Measurements from ENCODE around the gene NUBPL.
"Not testable (repeated sequence)": the region's sequence is repeated elsewhere in the genome, so short reads cannot be mapped to it uniquely, and the experiment has no call there.

Gene NUBPL

DNA sequence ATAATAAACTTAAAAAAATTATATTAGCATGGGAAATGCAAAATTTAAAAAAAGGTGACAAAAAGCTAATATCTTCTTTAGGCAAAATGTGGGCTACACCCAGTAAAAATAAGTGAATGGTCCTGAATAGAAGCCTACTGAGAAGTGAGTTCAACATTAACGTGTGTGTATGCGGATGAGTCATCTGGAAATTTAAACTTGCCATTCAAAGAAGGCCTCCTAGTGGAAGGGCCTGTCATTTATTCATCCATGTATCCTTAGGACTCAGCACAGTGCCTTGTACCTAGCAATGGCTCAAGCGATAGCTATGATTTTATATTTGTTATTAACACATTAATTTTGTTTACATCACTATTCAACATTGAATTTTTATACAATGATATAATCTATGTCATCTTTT lies 226.2 kb downstream of the NUBPL start:
- no peaks in the 10 kb centered on the region for H3K79me2 ChIP-seq
- no peak overlapping the region for H3K9ac ChIP-seq
- H3K4me3 ChIP-seq (ENCODE audit: low read depth, low read length), result no peak overlapping the region
- no peak overlapping the region for H3K4me2 ChIP-seq (ENCODE audit: low read length)
- H3K27ac ChIP-seq, result no peak overlapping the region
- H3K36me3 ChIP-seq (ENCODE audit: control insufficient read depth, insufficient read depth, low read length), result no peaks in the 10 kb centered on the region
- no peaks in the 10 kb centered on the region for H3K4me1 ChIP-seq
- TF ChIP-seq, protein P1, sequence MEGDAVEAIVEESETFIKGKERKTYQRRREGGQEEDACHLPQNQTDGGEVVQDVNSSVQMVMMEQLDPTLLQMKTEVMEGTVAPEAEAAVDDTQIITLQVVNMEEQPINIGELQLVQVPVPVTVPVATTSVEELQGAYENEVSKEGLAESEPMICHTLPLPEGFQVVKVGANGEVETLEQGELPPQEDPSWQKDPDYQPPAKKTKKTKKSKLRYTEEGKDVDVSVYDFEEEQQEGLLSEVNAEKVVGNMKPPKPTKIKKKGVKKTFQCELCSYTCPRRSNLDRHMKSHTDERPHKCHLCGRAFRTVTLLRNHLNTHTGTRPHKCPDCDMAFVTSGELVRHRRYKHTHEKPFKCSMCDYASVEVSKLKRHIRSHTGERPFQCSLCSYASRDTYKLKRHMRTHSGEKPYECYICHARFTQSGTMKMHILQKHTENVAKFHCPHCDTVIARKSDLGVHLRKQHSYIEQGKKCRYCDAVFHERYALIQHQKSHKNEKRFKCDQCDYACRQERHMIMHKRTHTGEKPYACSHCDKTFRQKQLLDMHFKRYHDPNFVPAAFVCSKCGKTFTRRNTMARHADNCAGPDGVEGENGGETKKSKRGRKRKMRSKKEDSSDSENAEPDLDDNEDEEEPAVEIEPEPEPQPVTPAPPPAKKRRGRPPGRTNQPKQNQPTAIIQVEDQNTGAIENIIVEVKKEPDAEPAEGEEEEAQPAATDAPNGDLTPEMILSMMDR (IDR thresholded peaks at IDR 0.05), result no peak
- H3K27me3 ChIP-seq (ENCODE audit: control insufficient read depth, insufficient read depth, low read length), result no peaks in the 10 kb centered on the region
- no peak overlapping the region for H2AFZ ChIP-seq
- H3K9me3 ChIP-seq (ENCODE audit: control insufficient read depth, low read length), result no peaks in the 10 kb centered on the region

GRCh38 chr14:31788340-31788739 lies 227.1 kb downstream of the NUBPL start:
- Histone ChIP-seq H3K4me1 (no peaks in the 10 kb centered on the region), H2AFZ (no peak overlapping the region), H3K27me3 (ENCODE audit: control insufficient read depth, insufficient read depth, low read length) (no peaks in the 10 kb centered on the region)

GRCh38 chr14:31792726-31793125 lies 231.5 kb downstream of the NUBPL start:
- Histone ChIP-seq H3K36me3 (ENCODE audit: control insufficient read depth, insufficient read depth, low read length) (no peaks in the 10 kb centered on the region), H2AFZ (no peak overlapping the region), H3K4me1 (no peaks in the 10 kb centered on the region), H3K27me3 (ENCODE audit: control insufficient read depth, insufficient read depth, low read length) (no peaks in the 10 kb centered on the region), H3K27ac (no peak overlapping the region), H3K4me2 (ENCODE audit: low read length) (no peak overlapping the region), H3K4me3 (ENCODE audit: low read depth, low read length) (no peak overlapping the region), H3K79me2 (no peaks in the 10 kb centered on the region), H3K9me3 (ENCODE audit: control insufficient read depth, low read length) (no peaks in the 10 kb centered on the region), H3K9ac (no peak overlapping the region)
- TF ChIP-seq, protein P1 (IDR thresholded peaks at IDR 0.05), result no peak

More at GRCh38 chr14:31788340-31788739, 227.1 kb downstream of the NUBPL start:
- H3K4me2 ChIP-seq (ENCODE audit: low read length), result no peak overlapping the region
- H3K27ac ChIP-seq, result no peak overlapping the region
- no peak overlapping the region for H3K4me3 ChIP-seq (ENCODE audit: low read depth, low read length)
- H3K9ac ChIP-seq, result no peak overlapping the region
- H3K9me3 ChIP-seq (ENCODE audit: control insufficient read depth, low read length), result no peaks in the 10 kb centered on the region
- no peaks in the 10 kb centered on the region for H3K36me3 ChIP-seq (ENCODE audit: control insufficient read depth, insufficient read depth, low read length)
- no peaks in the 10 kb centered on the region for H3K79me2 ChIP-seq
- TF ChIP-seq, protein P1 (IDR thresholded peaks at IDR 0.05), result no peak

DNA sequence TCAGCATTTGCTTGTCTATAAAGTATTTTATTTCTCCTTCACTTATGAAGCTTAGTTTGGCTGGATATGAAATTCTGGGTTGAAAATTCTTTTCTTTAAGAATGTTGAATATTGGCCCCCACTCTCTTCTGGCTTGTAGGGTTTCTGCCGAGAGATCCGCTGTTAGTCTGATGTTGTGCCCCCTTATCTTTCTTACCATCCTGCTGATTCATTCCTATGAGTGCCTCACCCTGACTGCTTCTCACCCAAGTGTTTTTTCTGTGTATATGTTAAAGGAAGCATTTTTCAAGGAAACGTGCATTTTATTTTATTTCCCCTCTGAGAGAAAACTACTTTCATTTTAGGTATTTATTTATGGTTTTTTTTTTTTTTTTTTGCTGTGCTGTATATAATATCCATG lies 236.7 kb downstream of the NUBPL start:
- H3K9me3 ChIP-seq (ENCODE audit: control insufficient read depth, low read length); H3K27ac ChIP-seq; H3K9ac ChIP-seq; H3K36me3 ChIP-seq (ENCODE audit: control insufficient read depth, insufficient read depth, low read length); H3K4me3 ChIP-seq (ENCODE audit: low read depth, low read length); H3K79me2 ChIP-seq; H2AFZ ChIP-seq; H3K4me2 ChIP-seq (ENCODE audit: low read length); H3K27me3 ChIP-seq (ENCODE audit: control insufficient read depth, insufficient read depth, low read length); H3K4me1 ChIP-seq: not testable (repeated sequence)

- no peaks in the 10 kb centered on the region for H3K27me3 ChIP-seq (ENCODE audit: control insufficient read depth, insufficient read depth, low read length)
- TF ChIP-seq, protein P1 (IDR thresholded peaks at IDR 0.05), result no peak
- H3K27ac ChIP-seq, result no peak overlapping the region
- no peak overlapping the region for H3K9ac ChIP-seq
- no peaks in the 10 kb centered on the region for H3K79me2 ChIP-seq
- no peak overlapping the region for H3K4me2 ChIP-seq (ENCODE audit: low read length)
- no peak overlapping the region for H2AFZ ChIP-seq
- no peaks in the 10 kb centered on the region for H3K9me3 ChIP-seq (ENCODE audit: control insufficient read depth, low read length)
- H3K36me3 ChIP-seq (ENCODE audit: control insufficient read depth, insufficient read depth, low read length), result no peaks in the 10 kb centered on the region
- H3K4me3 ChIP-seq (ENCODE audit: low read depth, low read length), result no peak overlapping the region
- H3K4me1 ChIP-seq, result no peaks in the 10 kb centered on the region
Observed at GRCh38 chr14:31802838-31803237, 241.6 kb downstream of the NUBPL start.
